Measurements from ENCODE around the gene ARL6IP5.

DNA sequence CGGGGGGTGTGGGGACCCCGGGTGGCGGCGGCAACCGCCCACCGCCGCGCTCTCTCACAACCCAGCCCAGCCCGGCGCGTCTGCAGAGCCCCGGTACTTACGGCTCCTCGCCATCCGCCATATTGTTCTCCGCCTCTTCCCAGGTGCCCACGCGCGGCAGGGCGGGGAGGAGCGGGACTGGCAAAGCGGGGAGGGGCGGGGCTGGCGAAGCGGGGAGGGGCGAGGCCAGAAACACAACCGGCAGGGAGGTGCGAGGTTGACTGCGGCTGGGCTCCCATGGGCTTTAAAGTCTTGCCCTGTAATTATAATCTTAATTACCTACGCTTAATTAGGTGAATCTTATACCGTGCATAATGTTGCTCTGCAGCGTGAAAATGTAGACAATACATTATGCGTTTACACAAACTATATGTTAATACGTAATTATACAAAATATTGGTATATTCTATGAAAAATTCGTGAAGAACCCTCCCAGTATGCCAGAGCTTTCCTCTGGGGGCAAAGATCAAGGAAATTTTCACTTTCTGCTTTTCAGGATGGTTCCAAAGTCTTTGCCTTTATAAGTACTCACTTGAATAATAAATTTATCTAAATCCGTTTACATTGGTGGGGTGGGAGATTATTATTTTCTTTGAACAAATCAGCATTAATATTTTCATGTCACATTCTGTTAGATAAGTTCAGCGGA is 4.4 kb upstream of the ARL6IP5 start, which contains the start of gene UBA3:
- TF ChIP-seq, protein P1, sequence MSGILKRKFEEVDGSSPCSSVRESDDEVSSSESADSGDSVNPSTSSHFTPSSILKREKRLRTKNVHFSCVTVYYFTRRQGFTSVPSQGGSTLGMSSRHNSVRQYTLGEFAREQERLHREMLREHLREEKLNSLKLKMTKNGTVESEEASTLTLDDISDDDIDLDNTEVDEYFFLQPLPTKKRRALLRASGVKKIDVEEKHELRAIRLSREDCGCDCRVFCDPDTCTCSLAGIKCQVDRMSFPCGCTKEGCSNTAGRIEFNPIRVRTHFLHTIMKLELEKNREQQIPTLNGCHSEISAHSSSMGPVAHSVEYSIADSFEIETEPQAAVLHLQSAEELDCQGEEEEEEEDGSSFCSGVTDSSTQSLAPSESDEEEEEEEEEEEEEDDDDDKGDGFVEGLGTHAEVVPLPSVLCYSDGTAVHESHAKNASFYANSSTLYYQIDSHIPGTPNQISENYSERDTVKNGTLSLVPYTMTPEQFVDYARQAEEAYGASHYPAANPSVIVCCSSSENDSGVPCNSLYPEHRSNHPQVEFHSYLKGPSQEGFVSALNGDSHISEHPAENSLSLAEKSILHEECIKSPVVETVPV (CRISPR knock-in tag; IDR thresholded peaks at IDR 0.05): no peak
- no peak for TF ChIP-seq ZFP3 (CRISPR knock-in tag; IDR thresholded peaks at IDR 0.05)
- TF ChIP-seq TCF4 (CRISPR knock-in tag; IDR thresholded peaks at IDR 0.05; ENCODE audit: borderline replicate concordance): no peak
- TF ChIP-seq, protein P2, sequence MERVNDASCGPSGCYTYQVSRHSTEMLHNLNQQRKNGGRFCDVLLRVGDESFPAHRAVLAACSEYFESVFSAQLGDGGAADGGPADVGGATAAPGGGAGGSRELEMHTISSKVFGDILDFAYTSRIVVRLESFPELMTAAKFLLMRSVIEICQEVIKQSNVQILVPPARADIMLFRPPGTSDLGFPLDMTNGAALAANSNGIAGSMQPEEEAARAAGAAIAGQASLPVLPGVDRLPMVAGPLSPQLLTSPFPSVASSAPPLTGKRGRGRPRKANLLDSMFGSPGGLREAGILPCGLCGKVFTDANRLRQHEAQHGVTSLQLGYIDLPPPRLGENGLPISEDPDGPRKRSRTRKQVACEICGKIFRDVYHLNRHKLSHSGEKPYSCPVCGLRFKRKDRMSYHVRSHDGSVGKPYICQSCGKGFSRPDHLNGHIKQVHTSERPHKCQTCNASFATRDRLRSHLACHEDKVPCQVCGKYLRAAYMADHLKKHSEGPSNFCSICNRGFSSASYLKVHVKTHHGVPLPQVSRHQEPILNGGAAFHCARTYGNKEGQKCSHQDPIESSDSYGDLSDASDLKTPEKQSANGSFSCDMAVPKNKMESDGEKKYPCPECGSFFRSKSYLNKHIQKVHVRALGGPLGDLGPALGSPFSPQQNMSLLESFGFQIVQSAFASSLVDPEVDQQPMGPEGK (CRISPR knock-in tag; IDR thresholded peaks at IDR 0.05; ENCODE audit: borderline replicate concordance): no peak
- TF ChIP-seq ARNTL (CRISPR knock-in tag; IDR thresholded peaks at IDR 0.05; ENCODE audit: borderline replicate concordance, low read depth): no peak
- TF ChIP-seq SNAI2 (CRISPR knock-in tag; IDR thresholded peaks at IDR 0.05): no peak
- TF ChIP-seq, protein P3, sequence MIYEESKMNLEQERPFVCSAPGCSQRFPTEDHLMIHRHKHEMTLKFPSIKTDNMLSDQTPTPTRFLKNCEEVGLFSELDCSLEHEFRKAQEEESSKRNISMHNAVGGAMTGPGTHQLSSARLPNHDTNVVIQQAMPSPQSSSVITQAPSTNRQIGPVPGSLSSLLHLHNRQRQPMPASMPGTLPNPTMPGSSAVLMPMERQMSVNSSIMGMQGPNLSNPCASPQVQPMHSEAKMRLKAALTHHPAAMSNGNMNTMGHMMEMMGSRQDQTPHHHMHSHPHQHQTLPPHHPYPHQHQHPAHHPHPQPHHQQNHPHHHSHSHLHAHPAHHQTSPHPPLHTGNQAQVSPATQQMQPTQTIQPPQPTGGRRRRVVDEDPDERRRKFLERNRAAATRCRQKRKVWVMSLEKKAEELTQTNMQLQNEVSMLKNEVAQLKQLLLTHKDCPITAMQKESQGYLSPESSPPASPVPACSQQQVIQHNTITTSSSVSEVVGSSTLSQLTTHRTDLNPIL (CRISPR knock-in tag; IDR thresholded peaks at IDR 0.05; ENCODE audit: low read depth): no peak
- TF ChIP-seq, protein P4, sequence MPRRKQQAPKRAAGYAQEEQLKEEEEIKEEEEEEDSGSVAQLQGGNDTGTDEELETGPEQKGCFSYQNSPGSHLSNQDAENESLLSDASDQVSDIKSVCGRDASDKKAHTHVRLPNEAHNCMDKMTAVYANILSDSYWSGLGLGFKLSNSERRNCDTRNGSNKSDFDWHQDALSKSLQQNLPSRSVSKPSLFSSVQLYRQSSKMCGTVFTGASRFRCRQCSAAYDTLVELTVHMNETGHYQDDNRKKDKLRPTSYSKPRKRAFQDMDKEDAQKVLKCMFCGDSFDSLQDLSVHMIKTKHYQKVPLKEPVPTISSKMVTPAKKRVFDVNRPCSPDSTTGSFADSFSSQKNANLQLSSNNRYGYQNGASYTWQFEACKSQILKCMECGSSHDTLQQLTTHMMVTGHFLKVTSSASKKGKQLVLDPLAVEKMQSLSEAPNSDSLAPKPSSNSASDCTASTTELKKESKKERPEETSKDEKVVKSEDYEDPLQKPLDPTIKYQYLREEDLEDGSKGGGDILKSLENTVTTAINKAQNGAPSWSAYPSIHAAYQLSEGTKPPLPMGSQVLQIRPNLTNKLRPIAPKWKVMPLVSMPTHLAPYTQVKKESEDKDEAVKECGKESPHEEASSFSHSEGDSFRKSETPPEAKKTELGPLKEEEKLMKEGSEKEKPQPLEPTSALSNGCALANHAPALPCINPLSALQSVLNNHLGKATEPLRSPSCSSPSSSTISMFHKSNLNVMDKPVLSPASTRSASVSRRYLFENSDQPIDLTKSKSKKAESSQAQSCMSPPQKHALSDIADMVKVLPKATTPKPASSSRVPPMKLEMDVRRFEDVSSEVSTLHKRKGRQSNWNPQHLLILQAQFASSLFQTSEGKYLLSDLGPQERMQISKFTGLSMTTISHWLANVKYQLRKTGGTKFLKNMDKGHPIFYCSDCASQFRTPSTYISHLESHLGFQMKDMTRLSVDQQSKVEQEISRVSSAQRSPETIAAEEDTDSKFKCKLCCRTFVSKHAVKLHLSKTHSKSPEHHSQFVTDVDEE (CRISPR knock-in tag; IDR thresholded peaks at IDR 0.05): no peak
- no peak for TF ChIP-seq GLIS3 (CRISPR knock-in tag; IDR thresholded peaks at IDR 0.05)
- TF ChIP-seq, protein P5, sequence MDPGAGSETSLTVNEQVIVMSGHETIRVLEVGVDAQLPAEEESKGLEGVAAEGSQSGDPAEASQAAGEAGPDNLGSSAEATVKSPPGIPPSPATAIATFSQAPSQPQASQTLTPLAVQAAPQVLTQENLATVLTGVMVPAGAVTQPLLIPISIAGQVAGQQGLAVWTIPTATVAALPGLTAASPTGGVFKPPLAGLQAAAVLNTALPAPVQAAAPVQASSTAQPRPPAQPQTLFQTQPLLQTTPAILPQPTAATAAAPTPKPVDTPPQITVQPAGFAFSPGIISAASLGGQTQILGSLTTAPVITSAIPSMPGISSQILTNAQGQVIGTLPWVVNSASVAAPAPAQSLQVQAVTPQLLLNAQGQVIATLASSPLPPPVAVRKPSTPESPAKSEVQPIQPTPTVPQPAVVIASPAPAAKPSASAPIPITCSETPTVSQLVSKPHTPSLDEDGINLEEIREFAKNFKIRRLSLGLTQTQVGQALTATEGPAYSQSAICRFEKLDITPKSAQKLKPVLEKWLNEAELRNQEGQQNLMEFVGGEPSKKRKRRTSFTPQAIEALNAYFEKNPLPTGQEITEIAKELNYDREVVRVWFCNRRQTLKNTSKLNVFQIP (CRISPR knock-in tag; IDR thresholded peaks at IDR 0.05; ENCODE audit: borderline replicate concordance, low read depth): no peak
- TF ChIP-seq BACH2 (CRISPR knock-in tag; IDR thresholded peaks at IDR 0.05; ENCODE audit: borderline replicate concordance): no peak
- TF ChIP-seq CSDC2 (CRISPR knock-in tag; IDR thresholded peaks at IDR 0.05): no peak
- no peak for TF ChIP-seq ZNF8 (CRISPR knock-in tag; IDR thresholded peaks at IDR 0.05)
- no peak for TF ChIP-seq ISL1 (CRISPR knock-in tag; IDR thresholded peaks at IDR 0.05)

All from SK-N-SH treated with all-trans-retinoic acid at 6 μM for 48 hours (cell line).